Caco-2 (cell line): ENCODE data around the gene CSNK1A1. TPM values are rescaled to one million over a fixed set of nuclear protein-coding genes. Genes with fewer than 3 reads are reported as not detected.

Experiments used
- BruUV-seq: library from RNA; stranded (reverse); fragments of 400-500 nt; replicated peaks from 2 replicates; lab custom pipeline; 2021; lab: Mats Ljungman, UMichigan
- CTCF ChIA-PET: fragments of 300-600 bp; sonication (Branson Sonifier 250); formaldehyde crosslinking; loops from one replicate; lab custom pipeline; 2022; ENCODE audit warnings: antibody characterized with exemption; lab: Charles Lee
- POLR2A ChIA-PET: fragments of 300-600 bp; sonication (Branson Sonifier 250); formaldehyde crosslinking; loops from one replicate; lab custom pipeline; 2022; ENCODE audit warnings: antibody characterized with exemption; lab: Charles Lee
- DNase-seq, 2 experiments: peaks; one replicate each; pipeline versions ENCODE4 v3.0.0 to v3.0.0-alpha.2; 2020 to 2022
- H3K27me3 ChIP-seq: replicated peaks from 2 replicates; pipeline ENCODE4 v1.6.0; 2011; ENCODE audit warnings: low read length; ENCODE audit not compliant: control insufficient read depth, insufficient read depth
- H3K36me3 ChIP-seq: 2 replicates; pipeline ENCODE4 v1.5.1; 2011; ENCODE audit warnings: low read length; ENCODE audit not compliant: control insufficient read depth, insufficient read depth
- H3K4me1 ChIP-seq: fragments of 250-450 bp; sonication (Bioruptor Pico); 2 replicates; pipeline ENCODE4 v1.5.1; 2020; ENCODE audit warnings: mild to moderate bottlenecking
- H3K4me3 ChIP-seq: 2 replicates; pipeline ENCODE4 v1.5.1; 2011; ENCODE audit warnings: low read depth, mild to moderate bottlenecking, control low read depth, low read length
- H3K9me3 ChIP-seq: fragments of 250-450 bp; sonication (Bioruptor Pico); 2 replicates; pipeline ENCODE4 v1.5.1; 2020; ENCODE audit warnings: mild to moderate bottlenecking, moderate library complexity
- H3K27ac Mint-ChIP-seq: one replicate; pipeline ENCODE4 v1.8.0; 2022; ENCODE audit warnings: mixed read lengths; ENCODE audit not compliant: unreplicated experiment
- H3K27me3 Mint-ChIP-seq: one replicate; pipeline ENCODE4 v1.8.0; 2022; ENCODE audit warnings: mixed read lengths; ENCODE audit not compliant: insufficient read depth, unreplicated experiment
- H3K36me3 Mint-ChIP-seq: one replicate; pipeline ENCODE4 v1.8.0; 2022; ENCODE audit warnings: mild to moderate bottlenecking, mixed read lengths; ENCODE audit not compliant: insufficient read depth, unreplicated experiment
- H3K4me1 Mint-ChIP-seq: one replicate; pipeline ENCODE4 v1.8.0; 2022; ENCODE audit warnings: low read depth, mixed read lengths; ENCODE audit not compliant: unreplicated experiment
- H3K4me3 Mint-ChIP-seq: one replicate; pipeline ENCODE4 v1.8.0; 2022; ENCODE audit warnings: mild to moderate bottlenecking, moderate library complexity, mixed read lengths; ENCODE audit not compliant: unreplicated experiment
- H3K9me3 Mint-ChIP-seq: one replicate; pipeline ENCODE4 v1.8.0; 2022; ENCODE audit warnings: mixed read lengths; ENCODE audit not compliant: unreplicated experiment
- CTCF ChIP-seq, 2 experiments: fragments of 200-600 bp in 1 of 2; IDR thresholded peaks; 1 replicate in 1 of 2; 2 replicates in 1 of 2; pipeline versions ENCODE4 v1.5.1 to v1.8.0; 2011 to 2022; ENCODE audit warnings: antibody characterized with exemption in 1 of 2, control low read depth in 1 of 2, inconsistent platforms in 1 of 2, low read depth in 1 of 2, low read length in 1 of 2, mild to moderate bottlenecking in 1 of 2, moderate library complexity in 1 of 2; ENCODE audit not compliant: insufficient read depth in 1 of 2, severe bottlenecking in 1 of 2, unreplicated experiment in 1 of 2
- intact Hi-C: fragments of 100-400 bp; cut with micrococcal nuclease; formaldehyde crosslinking; loops from one replicate; pipeline ENCODE4 v1.10.0; 2022; ENCODE audit not compliant: unreplicated experiment
- total RNA-seq: library from RNA; stranded (reverse); gene quantifications from 2 replicates; pipeline ENCODE4 v1.2.3, GENCODE V29; 2022

CSNK1A1 gene
- total RNA-seq, 1 experiment from 2014 or later = 264 TPM

- ChIA-PET CTCF (interaction anchor here (0.7 to 1.3 kb wide), 11 partner anchors 10 to 138 kb away, joined by 3 to 13 read pairs (median 4); partner anchors contain the start of genes CSNK1A1 and PCYOX1L), POLR2A (interaction anchor here (0.6 to 1.7 kb wide), 4 partner anchors 30 to 98 kb away, joined by 3 to 16 read pairs (median 5); partner anchors contain the start of gene CSNK1A1)
- H3K36me3 Mint-ChIP-seq = peaks cover 11% of the 10 kb centered on the region
- peaks cover 59% of the 10 kb centered on the region for H3K4me1 Mint-ChIP-seq
- no peaks in the 10 kb centered on the region for H3K9me3 Mint-ChIP-seq
- no peaks in the 10 kb centered on the region for H3K27me3 ChIP-seq
- no peak for TF ChIP-seq CTCF (IDR thresholded peaks at IDR 0.05; ENCODE audit: insufficient read depth in 1 of 2, low read depth in 1 of 2, low read length in 1 of 2, severe bottlenecking in 1 of 2, unreplicated experiment in 1 of 2)
- BruUV-seq = TSS peak; percentile 35
- peak overlapping the region; percentile 97 for H3K27ac Mint-ChIP-seq
- intact Hi-C loops = loop anchor here (1.0 kb wide), 3 partner anchors 11 to 98 kb away; partner anchors contain the start of gene CSNK1A1
- no peaks in the 10 kb centered on the region for H3K9me3 ChIP-seq
- no peaks in the 10 kb centered on the region for H3K36me3 ChIP-seq
- H3K4me3 ChIP-seq = no peak overlapping the region
- H3K4me3 Mint-ChIP-seq = peak overlapping the region; percentile 57
- H3K4me1 ChIP-seq = peaks cover 74% of the 10 kb centered on the region
- H3K27me3 Mint-ChIP-seq = no peaks in the 10 kb centered on the region
- DNase-seq = no peak
These were observed 98.3 kb downstream of the CSNK1A1 start for GRCh38 chr5:149452665-149453617.

GRCh38 chr5:149452007-149452664, 99.1 kb downstream of the CSNK1A1 start:
- intact Hi-C loops = loop anchor here (1.0 kb wide), 3 partner anchors 10 to 99 kb away; partner anchors contain the start of gene CSNK1A1
- ChIA-PET CTCF (interaction anchor here (0.6 to 1.3 kb wide), 14 partner anchors 9 to 137 kb away, joined by 3 to 13 read pairs (median 4); partner anchors contain the start of genes CSNK1A1 and PCYOX1L), POLR2A (interaction anchor here (0.6 to 1.7 kb wide), 4 partner anchors 31 to 99 kb away, joined by 3 to 16 read pairs (median 5); partner anchors contain the start of gene CSNK1A1)
- BruUV-seq = no TSS peak
- Mint-ChIP-seq H3K4me3 (peak overlapping the region; percentile 57), H3K9me3 (no peaks in the 10 kb centered on the region), H3K27me3 (no peaks in the 10 kb centered on the region), H3K36me3 (peaks cover 11% of the 10 kb centered on the region), H3K4me1 (peaks cover 56% of the 10 kb centered on the region), H3K27ac (peak overlapping the region; percentile 97)
- peak; percentile 89 to 97 for DNase-seq
- no peak overlapping the region for H3K4me3 ChIP-seq
- peak in 1 of 2 experiments; percentile 53 for TF ChIP-seq CTCF (IDR thresholded peaks at IDR 0.05; ENCODE audit: insufficient read depth in 1 of 2, low read depth in 1 of 2, low read length in 1 of 2, severe bottlenecking in 1 of 2, unreplicated experiment in 1 of 2)
- no peaks in the 10 kb centered on the region for H3K27me3 ChIP-seq
- H3K36me3 ChIP-seq = no peaks in the 10 kb centered on the region
- no peaks in the 10 kb centered on the region for H3K9me3 ChIP-seq
- H3K4me1 ChIP-seq = peaks cover 79% of the 10 kb centered on the region

- no peaks in the 10 kb centered on the region for H3K27me3 ChIP-seq
- no peaks in the 10 kb centered on the region for H3K36me3 ChIP-seq
- DNase-seq = no peak
- ChIA-PET POLR2A (no interaction called here), CTCF (no interaction called here)
- Mint-ChIP-seq H3K27me3 (no peaks in the 10 kb centered on the region), H3K27ac (peak overlapping the region; percentile 97), H3K4me3 (no peak overlapping the region), H3K4me1 (peaks cover 47% of the 10 kb centered on the region), H3K9me3 (no peaks in the 10 kb centered on the region), H3K36me3 (peaks cover 4% of the 10 kb centered on the region)
- H3K4me3 ChIP-seq = no peak overlapping the region
- no TSS peak for BruUV-seq
- no peak for TF ChIP-seq CTCF (IDR thresholded peaks at IDR 0.05; ENCODE audit: insufficient read depth in 1 of 2, low read depth in 1 of 2, low read length in 1 of 2, severe bottlenecking in 1 of 2, unreplicated experiment in 1 of 2)
- intact Hi-C loops = no loop called here
- peaks cover 71% of the 10 kb centered on the region for H3K4me1 ChIP-seq
- no peaks in the 10 kb centered on the region for H3K9me3 ChIP-seq
These were observed 101.0 kb downstream of the CSNK1A1 start for GRCh38 chr5:149450199-149450598.
